Uterus (tissue), 4 donors: Measurements from ENCODE around the gene PARP4. TPM values are rescaled to one million over a fixed set of nuclear protein-coding genes. Genes with fewer than 3 reads are reported as not detected.

Source experiments
- DNase-seq, 2 donors: peaks; one replicate each; pipeline ENCODE4 v3.0.0-alpha.2; 2019 to 2020
- H3K27ac ChIP-seq, 2 donors: fragments of 200-600 bp; sonication (generic); 1 replicate in 1 of 2; 2 replicates in 1 of 2; pipeline ENCODE4 v1.5.1; 2016 to 2018
- H3K27me3 ChIP-seq, 2 donors: fragments of 200-600 bp; sonication (generic); one replicate each; pipeline ENCODE4 v1.5.1; 2018 to 2019; ENCODE audit warnings: control low read depth in 1 of 2
- H3K36me3 ChIP-seq, 2 donors: fragments of 200-600 bp; sonication (generic); one replicate each; pipeline ENCODE4 v1.5.1; 2019; ENCODE audit warnings: control low read depth in 1 of 2
- H3K4me1 ChIP-seq, 2 donors: fragments of 200-600 bp; sonication (generic); one replicate each; pipeline ENCODE4 v1.5.1; 2018 to 2019; ENCODE audit warnings: control low read depth in 1 of 2
- H3K4me3 ChIP-seq, 2 donors: fragments of 200-600 bp; sonication (generic); 1 replicate in 1 of 2; 2 replicates in 1 of 2; pipeline ENCODE4 v1.5.1; 2018 to 2019; ENCODE audit warnings: mild to moderate bottlenecking in 1 of 2
- H3K9me3 ChIP-seq, 2 donors: fragments of 200-600 bp; sonication (generic); one replicate each; pipeline ENCODE4 v1.5.1; 2019; ENCODE audit warnings: control low read depth in 1 of 2
- CTCF ChIP-seq, 4 experiments: fragments of 200-600 bp in 2 of 4; fragments of 450-650 bp in 2 of 4; sonication (generic) in 2 of 4; IDR thresholded peaks; one replicate each; pipeline ENCODE4 v1.5.1; 2016 to 2019; ENCODE audit warnings: antibody characterized with exemption in 4 of 4, mild to moderate bottlenecking in 2 of 4, moderate library complexity in 1 of 4
- POLR2A ChIP-seq, 2 donors: fragments of 450-650 bp; IDR thresholded peaks; one replicate each; pipeline ENCODE4 v1.6.1; 2016; ENCODE audit warnings: antibody characterized with exemption in 2 of 2, mild to moderate bottlenecking in 1 of 2, moderate library complexity in 1 of 2
- intact Hi-C: fragments of 100-400 bp; cut with DNase I; formaldehyde crosslinking; loops from one replicate; pipeline ENCODE4 v1.15.1; 2023; ENCODE audit warnings: low total_unique reads
- total RNA-seq, 4 donors: library from RNA; depleted of rRNA in 3 of 4; stranded (reverse); fragments of >200 nt in 3 of 4; gene quantifications; one replicate each; pipeline versions ENCODE4 v1.1.0 to v1.2.4, GENCODE V29; 2014 to 2023
- donor health status: DM: yes; HTN: yes; CAD: no.

PARP4 gene
- total RNA-seq, 4 donors from 2014 or later: 19.5 to 59.7 (median 43.1) TPM

DNA sequence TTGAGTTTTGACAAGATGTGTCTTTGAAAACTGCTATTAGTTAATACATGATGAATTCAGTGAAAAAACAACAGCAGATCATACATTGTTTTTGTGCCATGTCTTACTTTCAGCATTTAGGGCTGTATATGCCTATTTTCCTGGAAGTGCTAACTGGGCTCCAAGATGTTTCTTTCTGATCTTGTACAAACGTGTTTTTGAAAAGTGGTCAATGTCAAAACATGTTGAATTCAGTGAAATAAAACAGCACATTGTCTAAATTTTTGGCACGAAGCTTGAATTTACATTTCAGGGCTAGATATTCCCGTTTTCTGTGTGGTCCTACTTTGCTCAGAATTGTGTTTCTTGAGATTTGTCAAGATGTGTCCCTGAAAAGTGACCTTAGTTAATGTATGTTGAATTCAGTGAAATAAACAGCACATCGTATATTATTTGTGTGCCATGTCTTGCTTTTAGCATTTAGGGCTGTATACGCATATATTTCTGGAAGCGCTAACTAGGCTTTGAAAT, 14.7 kb upstream of the PARP4 start:
- Histone ChIP-seq H3K4me3 (no peak overlapping the region), H3K9me3 (no peaks in the 10 kb centered on the region), H3K4me1 (no peaks in the 10 kb centered on the region), H3K27me3 (peaks cover 0 to 4% of the 10 kb centered on the region in 2 donors), H3K36me3 (no peaks in the 10 kb centered on the region), H3K27ac (no peak overlapping the region)
- intact Hi-C loops: no loop called here
- TF ChIP-seq POLR2A (IDR thresholded peaks at IDR 0.05): no peak
- no peak for TF ChIP-seq CTCF (IDR thresholded peaks at IDR 0.05)
- no peak for DNase-seq

- H3K9me3 ChIP-seq: no peaks in the 10 kb centered on the region
- TF ChIP-seq POLR2A (IDR thresholded peaks at IDR 0.05) (no peak), CTCF (IDR thresholded peaks at IDR 0.05) (no peak)
- no peak for DNase-seq
- H3K36me3 ChIP-seq: no peaks in the 10 kb centered on the region
- intact Hi-C loops: no loop called here
- no peak overlapping the region for H3K4me3 ChIP-seq
- H3K4me1 ChIP-seq: no peaks in the 10 kb centered on the region
- H3K27me3 ChIP-seq: no peaks in the 10 kb centered on the region
- H3K27ac ChIP-seq: no peak overlapping the region
Measured at GRCh38 chr13:24520733-24521132, 8.2 kb upstream of the PARP4 start.

DNA sequence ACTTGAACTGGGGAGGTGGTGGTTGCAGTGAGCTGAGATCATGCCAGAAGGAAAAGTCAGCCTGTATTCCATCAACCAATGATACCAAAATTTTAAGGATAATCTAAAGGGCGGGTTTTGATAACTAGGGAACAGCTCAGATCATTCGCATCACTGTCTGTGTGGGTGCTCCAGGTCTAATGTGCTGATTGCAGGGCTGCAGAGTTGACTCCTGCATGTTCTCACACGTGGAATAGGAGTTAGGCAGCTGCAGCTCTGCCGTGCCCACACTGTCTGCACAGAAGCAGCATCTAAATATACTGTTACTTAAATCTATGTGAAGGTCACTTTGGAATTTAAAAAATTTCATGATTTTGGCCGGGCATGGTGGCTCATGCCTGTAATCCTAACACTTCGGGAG, 4.3 kb upstream of the PARP4 start:
- H3K4me1 ChIP-seq: no peaks in the 10 kb centered on the region
- TF ChIP-seq CTCF (IDR thresholded peaks at IDR 0.05) (no peak), POLR2A (IDR thresholded peaks at IDR 0.05) (no peak)
- no peak overlapping the region for H3K4me3 ChIP-seq
- H3K36me3 ChIP-seq: no peaks in the 10 kb centered on the region
- no peak for DNase-seq
- intact Hi-C loops: no loop called here
- no peaks in the 10 kb centered on the region for H3K9me3 ChIP-seq
- H3K27me3 ChIP-seq: no peaks in the 10 kb centered on the region
- H3K27ac ChIP-seq: no peak overlapping the region

- H3K27me3 ChIP-seq: no peaks in the 10 kb centered on the region
- H3K27ac ChIP-seq: peak overlapping the region; percentile 84 to 85
- H3K9me3 ChIP-seq: no peaks in the 10 kb centered on the region
- H3K4me3 ChIP-seq: peak overlapping the region; percentile 83 to 86
- intact Hi-C loops: no loop called here
- TF ChIP-seq POLR2A (IDR thresholded peaks at IDR 0.05) (no peak), CTCF (IDR thresholded peaks at IDR 0.05) (no peak)
- no peak for DNase-seq
- no peaks in the 10 kb centered on the region for H3K36me3 ChIP-seq
- no peaks in the 10 kb centered on the region for H3K4me1 ChIP-seq
Measured at GRCh38 chr13:24512908-24513213, 283 bp upstream of the PARP4 start.

- intact Hi-C loops: no loop called here
Measured at GRCh38 chr13:24511816-24512196, 772 bp downstream of the PARP4 start.

More at GRCh38 chr13:24511816-24512196, 772 bp downstream of the PARP4 start:
- H3K27ac ChIP-seq: peak overlapping the region; percentile 84 to 85
- H3K36me3 ChIP-seq: no peaks in the 10 kb centered on the region
- peak overlapping the region; percentile 83 to 86 for H3K4me3 ChIP-seq
- TF ChIP-seq POLR2A (IDR thresholded peaks at IDR 0.05) (no peak), CTCF (IDR thresholded peaks at IDR 0.05) (no peak)
- H3K9me3 ChIP-seq: no peaks in the 10 kb centered on the region
- no peaks in the 10 kb centered on the region for H3K27me3 ChIP-seq
- no peak for DNase-seq
- H3K4me1 ChIP-seq: no peaks in the 10 kb centered on the region
